Nephron progenitor cell (in vitro differentiated cells): ENCODE data around the gene AZGP1.

Experiments used
- DNase-seq: peaks from one replicate; pipeline ENCODE4 v3.0.0; 2021
- H3K27ac Mint-ChIP-seq: 2 replicates; pipeline ENCODE4 v1.8.0; 2021; ENCODE audit warnings: mild to moderate bottlenecking, moderate library complexity, mixed read lengths
- H3K27me3 Mint-ChIP-seq: 2 replicates; pipeline ENCODE4 v1.8.0; 2021; ENCODE audit warnings: mild to moderate bottlenecking, low read depth, mixed read lengths; ENCODE audit not compliant: poor library complexity
- H3K36me3 Mint-ChIP-seq: 2 replicates; pipeline ENCODE4 v1.8.0; 2021; ENCODE audit warnings: low read depth, mixed read lengths
- H3K4me1 Mint-ChIP-seq: 2 replicates; pipeline ENCODE4 v1.8.0; 2021; ENCODE audit warnings: mixed read lengths
- H3K4me3 Mint-ChIP-seq: 2 replicates; pipeline ENCODE4 v1.8.0; 2021; ENCODE audit warnings: mild to moderate bottlenecking, moderate library complexity, mixed read lengths
- H3K9me3 Mint-ChIP-seq: 2 replicates; pipeline ENCODE4 v1.8.0; 2021; ENCODE audit warnings: mild to moderate bottlenecking, moderate library complexity, mixed read lengths
- TF ChIP-seq, protein P1 (sequence below): fragments of 200-600 bp; sonication (generic); IDR thresholded peaks from 2 replicates; pipeline ENCODE4 v1.5.0; 2021; ENCODE audit warnings: antibody characterized with exemption

The AZGP1 gene

DNA sequence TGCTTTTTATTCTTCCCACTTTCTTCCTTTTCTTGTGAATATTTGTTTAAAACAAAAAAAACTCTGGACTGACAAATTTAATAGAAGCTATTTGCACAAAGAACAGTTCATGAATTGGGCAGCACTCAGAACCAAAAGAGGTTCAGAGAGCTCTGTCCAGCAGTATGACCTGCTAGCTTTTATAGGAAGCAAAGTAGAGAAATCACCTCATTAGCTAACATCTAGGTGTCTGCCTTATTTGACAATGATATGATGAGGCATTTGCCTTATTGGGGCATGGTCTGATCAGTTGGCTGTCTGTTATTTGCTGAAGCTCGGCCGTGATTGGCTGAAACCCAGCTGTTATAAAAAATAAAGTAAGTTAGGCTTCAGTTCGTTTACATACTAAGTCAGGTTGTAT is 55.7 kb downstream of the AZGP1 start:
- Mint-ChIP-seq H3K36me3 (peaks cover 4% of the 10 kb centered on the region), H3K27ac (no peak overlapping the region), H3K4me3 (peak overlapping the region; percentile 72), H3K27me3 (peaks cover 34% of the 10 kb centered on the region), H3K4me1 (no peaks in the 10 kb centered on the region), H3K9me3 (peaks cover 31% of the 10 kb centered on the region)
- no peak for DNase-seq
- TF ChIP-seq, protein P1, sequence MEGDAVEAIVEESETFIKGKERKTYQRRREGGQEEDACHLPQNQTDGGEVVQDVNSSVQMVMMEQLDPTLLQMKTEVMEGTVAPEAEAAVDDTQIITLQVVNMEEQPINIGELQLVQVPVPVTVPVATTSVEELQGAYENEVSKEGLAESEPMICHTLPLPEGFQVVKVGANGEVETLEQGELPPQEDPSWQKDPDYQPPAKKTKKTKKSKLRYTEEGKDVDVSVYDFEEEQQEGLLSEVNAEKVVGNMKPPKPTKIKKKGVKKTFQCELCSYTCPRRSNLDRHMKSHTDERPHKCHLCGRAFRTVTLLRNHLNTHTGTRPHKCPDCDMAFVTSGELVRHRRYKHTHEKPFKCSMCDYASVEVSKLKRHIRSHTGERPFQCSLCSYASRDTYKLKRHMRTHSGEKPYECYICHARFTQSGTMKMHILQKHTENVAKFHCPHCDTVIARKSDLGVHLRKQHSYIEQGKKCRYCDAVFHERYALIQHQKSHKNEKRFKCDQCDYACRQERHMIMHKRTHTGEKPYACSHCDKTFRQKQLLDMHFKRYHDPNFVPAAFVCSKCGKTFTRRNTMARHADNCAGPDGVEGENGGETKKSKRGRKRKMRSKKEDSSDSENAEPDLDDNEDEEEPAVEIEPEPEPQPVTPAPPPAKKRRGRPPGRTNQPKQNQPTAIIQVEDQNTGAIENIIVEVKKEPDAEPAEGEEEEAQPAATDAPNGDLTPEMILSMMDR: no peak

DNA sequence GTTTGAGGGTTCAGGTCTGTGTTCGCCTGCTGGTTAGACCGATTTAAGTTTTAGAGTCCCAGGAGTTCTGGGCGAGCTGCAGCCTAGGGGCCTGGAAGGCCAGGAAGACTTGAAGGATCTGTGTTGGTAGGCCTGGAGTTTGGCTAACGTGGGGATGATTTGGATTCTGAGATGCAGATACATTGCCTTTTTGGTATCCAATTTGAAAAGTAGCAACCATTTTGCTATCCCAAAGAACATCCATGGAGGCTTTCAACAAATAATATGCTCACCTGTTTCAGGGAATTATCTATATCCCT is 56.1 kb downstream of the AZGP1 start:
- DNase-seq: no peak
- no peaks in the 10 kb centered on the region for H3K4me1 Mint-ChIP-seq
- peaks cover 31% of the 10 kb centered on the region for H3K9me3 Mint-ChIP-seq
- TF ChIP-seq, protein P1: no peak
- H3K27me3 Mint-ChIP-seq: peaks cover 31% of the 10 kb centered on the region
- H3K36me3 Mint-ChIP-seq: peaks cover 4% of the 10 kb centered on the region
- H3K4me3 Mint-ChIP-seq: peak overlapping the region; percentile 72
- no peak overlapping the region for H3K27ac Mint-ChIP-seq

DNA sequence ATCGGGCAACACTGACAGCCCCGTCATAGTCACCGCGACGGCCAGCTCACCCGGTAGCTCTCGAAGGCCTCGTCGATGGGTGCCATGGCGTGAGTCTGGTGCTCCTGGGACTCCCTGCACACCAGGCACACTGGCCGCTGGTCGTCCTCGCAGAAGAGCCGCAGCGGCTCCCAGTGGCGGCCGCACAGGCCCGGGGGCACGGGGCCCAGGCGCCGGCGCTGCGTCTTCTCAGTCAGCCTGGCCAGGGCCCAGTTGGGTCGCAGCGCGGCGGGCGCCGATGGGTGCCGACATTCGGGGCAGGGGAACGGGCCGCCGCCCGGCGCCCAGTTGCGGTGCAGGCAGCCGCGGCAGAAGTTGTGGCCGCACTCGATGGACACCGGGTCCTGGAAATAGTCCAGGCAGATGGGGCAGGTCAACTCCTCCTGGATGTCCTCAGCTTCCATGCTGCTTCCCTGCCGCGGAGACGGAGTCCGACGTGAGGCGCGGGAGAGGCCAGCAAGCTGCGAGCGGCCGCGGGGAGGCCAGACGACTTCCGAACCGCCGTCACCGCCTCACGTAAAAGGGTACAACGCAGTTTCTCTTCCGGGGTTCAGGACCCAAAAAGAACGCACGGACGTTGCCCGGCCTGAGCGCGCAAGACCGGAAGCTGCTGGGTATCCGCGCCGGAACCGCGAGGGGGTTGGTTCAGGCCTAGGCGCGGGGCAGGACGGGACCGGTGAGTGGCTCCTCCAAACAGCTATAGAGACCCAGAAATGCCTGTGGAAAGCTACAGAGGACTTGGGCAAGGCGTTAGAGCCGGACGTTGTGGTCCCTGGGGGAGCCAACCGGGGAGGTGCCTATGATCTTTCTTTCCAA is 56.6 kb downstream of the AZGP1 start, which contains the start of gene TRIM4:
TRIM4 (minus strand) TSS at position 572 of the 855 bp plus-strand sequence; CDS start at position 443, 129 bp downstream.
- peaks cover 4% of the 10 kb centered on the region for H3K36me3 Mint-ChIP-seq
- H3K4me1 Mint-ChIP-seq: no peaks in the 10 kb centered on the region
- no peak within 1 kb of the TSS for H3K27ac Mint-ChIP-seq
- TF ChIP-seq, protein P1: no peak
- peak within 1 kb of the TSS; percentile 72 for H3K4me3 Mint-ChIP-seq
- peak; percentile 23 for DNase-seq
- peaks cover 26% of the 10 kb centered on the region for H3K27me3 Mint-ChIP-seq
- peaks cover 31% of the 10 kb centered on the region for H3K9me3 Mint-ChIP-seq
